CD4-positive, alpha-beta T cell treated with Interleukin-17A for 4 hours (primary cell): ENCODE results near the gene GSPT1.
"Not testable (repeated sequence)": the region's sequence is repeated elsewhere in the genome, so short reads cannot be mapped to it uniquely, and the experiment has no call there.

ENCODE experiments used
- DNase-seq: peaks from one replicate; pipeline ENCODE4 v3.0.0-alpha.2; 2020; ENCODE audit warnings: mixed read lengths

The GSPT1 gene

DNA sequence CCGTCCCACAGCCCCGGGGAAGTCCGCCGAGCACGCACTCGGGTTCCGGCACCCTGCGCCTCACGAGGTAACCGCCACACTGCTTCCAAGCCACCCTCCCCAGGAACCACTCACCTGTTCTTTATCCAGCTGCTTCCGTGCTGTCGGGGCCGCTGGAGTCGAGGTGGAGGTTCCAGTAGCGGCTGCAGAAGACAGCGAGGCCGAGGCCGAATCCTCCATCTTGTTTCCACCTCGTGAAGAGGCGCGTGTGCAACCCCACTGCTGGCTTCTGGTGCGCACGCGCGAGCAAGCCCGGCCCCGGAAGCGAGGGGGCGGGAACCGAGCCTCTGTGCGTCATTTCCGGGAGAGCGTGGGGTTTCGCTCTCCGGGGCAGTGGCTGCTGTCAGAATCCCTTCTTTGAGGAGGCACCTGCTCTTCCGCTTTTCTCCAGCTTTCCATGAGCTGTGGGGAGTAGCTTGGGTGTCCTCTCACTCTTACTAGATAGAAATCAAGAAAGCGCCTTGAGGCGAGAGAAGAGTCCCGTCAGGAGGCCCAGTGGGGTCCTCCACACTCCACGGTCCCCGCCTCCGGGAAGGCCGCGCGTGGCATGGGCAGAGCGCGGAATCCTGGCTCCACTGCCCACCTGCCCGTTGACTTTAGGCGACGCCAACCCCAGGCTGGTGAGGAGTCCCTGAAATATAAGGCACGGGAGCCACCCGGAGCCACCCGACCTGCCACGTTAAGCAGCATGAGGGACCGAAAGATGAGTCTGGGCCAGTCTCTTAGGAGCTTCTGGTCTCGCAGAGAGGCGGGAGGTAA is 64.3 kb downstream of the GSPT1 start, which contains the start of gene RSL1D1:
TSS of gene RSL1D1 (minus strand) at position 249 of the 798 bp plus-strand sequence. CDS start at position 219, 30 bp downstream.
- DNase-seq, result peak; percentile 92

- DNase-seq, result no peak
These were observed 66.9 kb downstream of the GSPT1 start for GRCh38 chr16:11848842-11849241.

GRCh38 chr16:11844499-11844898 is 71.3 kb downstream of the GSPT1 start:
- DNase-seq, result no peak

- no peak for DNase-seq
These were observed 71.9 kb downstream of the GSPT1 start for GRCh38 chr16:11843861-11844260.

GRCh38 chr16:11843206-11843605 is 72.5 kb downstream of the GSPT1 start:
- no peak for DNase-seq

GRCh38 chr16:11841026-11841425 is 74.7 kb downstream of the GSPT1 start:
- DNase-seq, result no peak

DNA sequence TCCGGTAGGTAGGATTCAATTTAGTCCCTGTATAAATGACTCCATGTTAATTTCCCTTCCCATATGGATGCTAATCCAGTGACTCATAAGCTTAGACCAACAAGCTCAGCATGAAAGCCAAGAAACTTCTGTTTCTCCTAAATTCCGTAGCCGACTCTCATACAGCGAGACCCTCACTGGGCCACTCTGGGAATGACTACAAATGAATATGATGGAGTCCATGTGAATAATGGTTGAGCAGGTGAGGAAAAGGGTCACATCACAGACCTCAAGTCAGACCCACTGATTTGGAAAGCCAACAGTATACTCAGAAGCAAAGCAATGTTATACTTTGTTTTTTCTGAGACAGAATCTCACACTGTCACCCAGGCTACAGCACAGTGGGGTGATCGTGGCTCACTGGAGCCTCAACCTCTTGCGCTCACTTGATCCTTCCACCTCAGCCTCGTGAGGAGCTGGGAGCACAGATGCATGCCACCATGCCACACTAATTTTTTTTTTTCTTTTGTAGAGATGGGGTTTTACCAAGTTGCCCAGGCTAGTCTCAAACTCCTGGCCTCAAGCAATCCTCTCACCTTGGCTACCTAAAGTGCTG is 79.0 kb downstream of the GSPT1 start:
- no peak for DNase-seq

DNA sequence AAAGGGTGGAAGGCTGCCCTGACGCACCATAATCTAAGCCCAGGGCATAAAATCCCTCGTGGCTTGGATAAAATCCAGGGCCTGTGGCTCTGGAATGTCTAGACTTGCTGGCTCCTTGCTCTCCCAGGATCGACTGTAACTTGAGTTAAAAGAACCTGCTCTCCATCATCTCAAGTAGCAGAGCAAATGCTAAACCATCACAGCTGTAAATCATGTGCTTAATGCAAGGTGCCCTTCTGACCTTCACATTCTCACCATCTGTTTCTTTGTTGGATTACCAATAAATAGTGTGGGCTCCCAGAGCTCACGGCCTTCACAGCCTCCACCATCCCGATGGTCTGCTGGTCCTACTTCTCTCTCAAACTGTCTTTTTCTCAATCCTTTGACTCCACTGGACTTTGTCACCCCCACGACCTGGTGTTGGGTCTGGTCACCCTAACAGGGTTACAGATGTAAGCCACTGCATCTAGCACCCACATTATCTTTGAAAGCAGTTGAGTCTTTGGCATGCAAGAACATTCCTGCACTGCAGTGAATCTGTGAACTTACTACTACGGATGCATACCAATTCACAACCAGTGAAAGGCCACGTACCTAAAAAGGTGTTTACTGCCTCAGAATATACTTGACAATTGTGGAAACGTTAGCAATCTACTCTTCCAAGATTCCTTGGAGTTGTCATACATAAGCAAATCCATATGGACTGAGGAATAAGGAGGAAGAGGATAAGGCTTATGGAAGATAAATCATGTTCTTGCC is 79.7 kb downstream of the GSPT1 start:
- DNase-seq, result no peak

DNA sequence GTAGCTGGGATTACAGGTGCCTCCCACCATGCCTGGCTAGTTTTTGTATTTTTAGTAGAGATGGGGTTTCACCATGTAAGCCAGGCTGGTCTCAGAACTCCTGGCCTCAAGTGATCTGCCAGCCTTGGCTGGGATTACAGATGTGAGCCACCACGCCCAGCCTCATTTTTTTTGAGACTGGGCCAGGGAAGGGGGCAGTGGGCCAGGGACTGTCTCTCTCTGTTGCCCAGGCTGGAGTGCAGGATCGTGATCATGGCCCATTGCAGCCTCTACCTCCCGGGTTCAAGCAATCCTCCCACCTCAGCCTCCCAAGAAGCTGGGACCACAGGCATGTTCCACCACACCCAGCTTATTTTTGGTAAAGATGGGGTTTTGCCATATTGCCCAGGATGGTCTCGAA is 80.4 kb downstream of the GSPT1 start:
- no peak for DNase-seq

DNA sequence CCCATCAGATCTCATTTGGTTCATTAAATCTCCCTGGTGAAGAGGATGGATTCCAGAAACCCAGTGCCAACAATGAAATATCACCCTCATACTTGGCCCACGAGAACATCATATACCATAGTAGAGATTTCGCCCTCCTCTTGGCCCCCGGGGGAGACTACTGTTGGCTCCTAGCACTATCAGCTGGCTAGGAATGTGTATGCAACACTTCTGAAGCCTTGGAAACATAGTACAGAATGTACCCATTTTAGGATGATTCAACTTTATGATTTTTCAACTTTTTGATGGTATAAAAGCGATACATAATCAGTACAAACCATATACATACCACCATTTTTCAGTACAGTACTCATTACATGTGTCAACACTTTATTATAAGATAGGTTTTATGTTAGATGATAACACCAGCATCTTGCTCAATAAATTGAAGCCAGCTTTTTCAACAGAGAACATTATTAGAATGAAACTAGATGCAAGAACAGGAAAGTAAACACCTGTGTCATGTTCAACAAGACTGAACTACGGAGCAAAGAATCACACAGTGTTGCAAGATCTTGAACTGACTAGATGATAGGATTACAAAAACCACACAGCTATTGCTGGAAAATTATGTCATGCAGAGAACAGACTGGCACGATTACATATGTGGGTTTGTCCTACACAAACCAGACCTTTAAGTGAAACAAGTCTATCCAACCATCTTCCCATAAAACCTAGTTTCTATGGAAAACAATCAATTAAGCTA is 81.6 kb downstream of the GSPT1 start:
- DNase-seq, result no peak

DNA sequence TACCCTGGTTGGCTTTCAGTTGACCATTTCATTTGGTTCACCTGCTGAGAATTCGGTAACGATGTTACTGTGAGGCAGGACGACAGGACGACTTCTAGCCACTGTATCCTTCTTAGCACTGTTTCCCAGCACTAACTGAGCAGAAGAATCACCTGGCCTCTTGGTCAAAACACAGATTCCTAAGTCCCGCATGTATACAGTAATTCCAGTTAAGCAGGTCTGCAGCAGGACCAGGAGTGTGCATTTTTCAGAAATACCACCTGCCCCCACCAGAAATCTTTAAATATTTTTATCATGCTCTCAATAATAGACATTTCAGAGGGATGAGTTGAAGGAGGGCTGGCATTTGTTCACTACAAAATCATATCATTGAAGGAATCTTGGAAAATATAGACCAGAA is 87.1 kb downstream of the GSPT1 start:
- no peak for DNase-seq

GRCh38 chr16:11825520-11826165 is 90.1 kb downstream of the GSPT1 start:
- not testable (repeated sequence) for DNase-seq

DNA sequence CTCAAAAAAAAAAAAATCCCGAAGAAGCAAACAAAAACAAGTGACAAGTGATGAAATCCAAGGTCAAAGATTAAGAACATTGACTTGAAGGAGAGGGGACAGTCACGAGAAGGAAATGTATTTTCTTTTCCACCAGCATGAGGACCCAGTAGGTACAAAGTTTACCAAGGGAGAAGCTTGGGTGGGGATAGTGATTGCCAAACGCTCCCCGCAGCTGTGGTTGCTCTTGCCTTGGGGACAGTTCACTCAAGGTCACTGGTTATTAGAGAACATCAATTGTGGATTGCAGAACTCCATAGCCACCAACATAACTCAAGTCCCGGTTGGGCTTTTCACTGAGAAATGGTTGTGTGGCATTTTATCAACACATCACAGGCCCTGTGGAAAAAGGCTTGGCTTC is 91.4 kb downstream of the GSPT1 start:
- no peak for DNase-seq

GRCh38 chr16:11823645-11824044 is 92.1 kb downstream of the GSPT1 start:
- not testable (repeated sequence) for DNase-seq

DNA sequence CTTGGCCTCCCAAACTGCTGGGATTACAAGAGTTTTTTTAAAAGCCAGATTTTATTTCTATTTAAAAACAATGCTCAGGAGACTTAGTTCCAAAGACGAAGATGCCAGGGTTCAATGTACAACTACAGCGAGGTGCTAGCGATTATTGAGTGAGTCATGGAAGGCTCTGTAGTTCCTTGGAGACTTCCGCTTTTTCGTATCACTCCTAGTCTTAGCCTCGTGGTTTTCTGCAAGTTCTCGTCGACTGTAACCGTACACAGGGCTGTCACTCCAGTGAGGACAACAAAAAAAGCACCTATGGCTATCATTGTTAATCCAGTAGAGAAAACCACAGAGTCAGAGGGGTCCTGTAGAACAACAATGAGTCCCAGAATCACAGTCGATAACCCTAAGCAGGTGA is 96.0 kb downstream of the GSPT1 start:
- DNase-seq, result no peak

GRCh38 chr16:11818970-11819369 is 96.8 kb downstream of the GSPT1 start:
- DNase-seq, result not testable (repeated sequence)
